HEK293 (cell line): ENCODE measurements around the gene ZNF326.

ENCODE experiments used
- ATF2 ChIP-seq: fragments of 450-650 bp; formaldehyde crosslinking; IDR thresholded peaks from 2 replicates; pipeline ENCODE4 v1.5.1; 2016; ENCODE audit warnings: missing biosample characterization, missing genetic modification characterization, low read depth
- PRDM1 ChIP-seq: fragments of 450-650 bp; formaldehyde crosslinking; IDR thresholded peaks from 2 replicates; pipeline ENCODE4; 2016; ENCODE audit warnings: missing biosample characterization, missing genetic modification characterization
- SETDB1 ChIP-seq: IDR thresholded peaks from one replicate; pipeline ENCODE4 v1.6.1; 2017; ENCODE audit warnings: mild to moderate bottlenecking, low read length, moderate library complexity, mixed read lengths; ENCODE audit not compliant: insufficient read length
- ZBTB11 ChIP-seq: fragments of 450-650 bp; formaldehyde crosslinking; conservative IDR thresholded peaks from 2 replicates; pipeline ENCODE4 v1.5.1; 2016; ENCODE audit warnings: low read depth, missing biosample characterization, missing genetic modification characterization
- ZBTB21 ChIP-seq: fragments of 450-650 bp; formaldehyde crosslinking; IDR thresholded peaks from 2 replicates; pipeline ENCODE4 v1.5.1; 2017; ENCODE audit warnings: missing biosample characterization, missing genetic modification characterization
- ZNF121 ChIP-seq: fragments of 450-650 bp; formaldehyde crosslinking; IDR thresholded peaks from 2 replicates; pipeline ENCODE4 v1.5.1; 2016; ENCODE audit warnings: missing biosample characterization, missing genetic modification characterization
- ZNF202 ChIP-seq: fragments of 450-650 bp; formaldehyde crosslinking; IDR thresholded peaks from 2 replicates; pipeline ENCODE4 v1.5.1; 2016; ENCODE audit warnings: missing biosample characterization, missing genetic modification characterization, borderline replicate concordance
- ZNF214 ChIP-seq: fragments of 450-650 bp; formaldehyde crosslinking; IDR thresholded peaks from 2 replicates; pipeline ENCODE4 v1.5.1; 2017; ENCODE audit warnings: missing biosample characterization, mild to moderate bottlenecking, missing genetic modification characterization, borderline replicate concordance
- ZNF350 ChIP-seq: fragments of 450-650 bp; formaldehyde crosslinking; IDR thresholded peaks from 2 replicates; pipeline ENCODE4 v1.5.0; 2017; ENCODE audit warnings: missing biosample characterization, mild to moderate bottlenecking, missing genetic modification characterization
- ZNF404 ChIP-seq: fragments of 450-650 bp; formaldehyde crosslinking; IDR thresholded peaks from 2 replicates; pipeline ENCODE4 v1.5.1; 2017; ENCODE audit warnings: missing biosample characterization, missing genetic modification characterization
- ZNF660 ChIP-seq: fragments of 450-650 bp; IDR thresholded peaks from 2 replicates; pipeline ENCODE4 v1.5.1; 2018; ENCODE audit warnings: missing biosample characterization, mild to moderate bottlenecking, missing genetic modification characterization
- ZNF791 ChIP-seq: fragments of 450-650 bp; formaldehyde crosslinking; IDR thresholded peaks from 2 replicates; pipeline ENCODE4 v1.5.1; 2016; ENCODE audit warnings: missing biosample characterization, missing genetic modification characterization
- TF ChIP-seq, protein P1 (sequence below): fragments of 450-650 bp; formaldehyde crosslinking; IDR thresholded peaks from 2 replicates; pipeline ENCODE4 v1.5.1; 2016; ENCODE audit warnings: missing biosample characterization, missing genetic modification characterization
- TF ChIP-seq, protein P2 (sequence below): fragments of 450-650 bp; formaldehyde crosslinking; IDR thresholded peaks from 2 replicates; pipeline ENCODE4; 2016; ENCODE audit warnings: missing biosample characterization, missing genetic modification characterization

- TF ChIP-seq ZBTB11 (tag by site-specific recombination) (no peak), ZNF350 (tag by site-specific recombination) (no peak), ZNF214 (tag by site-specific recombination) (no peak), ZNF404 (tag by site-specific recombination) (no peak), ZNF791 (tag by site-specific recombination) (no peak), ZNF202 (no peak), ZBTB21 (tag by site-specific recombination) (no peak), PRDM1 (tag by site-specific recombination) (no peak), SETDB1 (no peak), ZNF121 (tag by site-specific recombination) (no peak), ZNF660 (tag by site-specific recombination) (no peak), ATF2 (tag by site-specific recombination) (no peak)
- TF ChIP-seq, protein P1, sequence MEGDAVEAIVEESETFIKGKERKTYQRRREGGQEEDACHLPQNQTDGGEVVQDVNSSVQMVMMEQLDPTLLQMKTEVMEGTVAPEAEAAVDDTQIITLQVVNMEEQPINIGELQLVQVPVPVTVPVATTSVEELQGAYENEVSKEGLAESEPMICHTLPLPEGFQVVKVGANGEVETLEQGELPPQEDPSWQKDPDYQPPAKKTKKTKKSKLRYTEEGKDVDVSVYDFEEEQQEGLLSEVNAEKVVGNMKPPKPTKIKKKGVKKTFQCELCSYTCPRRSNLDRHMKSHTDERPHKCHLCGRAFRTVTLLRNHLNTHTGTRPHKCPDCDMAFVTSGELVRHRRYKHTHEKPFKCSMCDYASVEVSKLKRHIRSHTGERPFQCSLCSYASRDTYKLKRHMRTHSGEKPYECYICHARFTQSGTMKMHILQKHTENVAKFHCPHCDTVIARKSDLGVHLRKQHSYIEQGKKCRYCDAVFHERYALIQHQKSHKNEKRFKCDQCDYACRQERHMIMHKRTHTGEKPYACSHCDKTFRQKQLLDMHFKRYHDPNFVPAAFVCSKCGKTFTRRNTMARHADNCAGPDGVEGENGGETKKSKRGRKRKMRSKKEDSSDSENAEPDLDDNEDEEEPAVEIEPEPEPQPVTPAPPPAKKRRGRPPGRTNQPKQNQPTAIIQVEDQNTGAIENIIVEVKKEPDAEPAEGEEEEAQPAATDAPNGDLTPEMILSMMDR (tag by site-specific recombination), result no peak
- TF ChIP-seq, protein P2, sequence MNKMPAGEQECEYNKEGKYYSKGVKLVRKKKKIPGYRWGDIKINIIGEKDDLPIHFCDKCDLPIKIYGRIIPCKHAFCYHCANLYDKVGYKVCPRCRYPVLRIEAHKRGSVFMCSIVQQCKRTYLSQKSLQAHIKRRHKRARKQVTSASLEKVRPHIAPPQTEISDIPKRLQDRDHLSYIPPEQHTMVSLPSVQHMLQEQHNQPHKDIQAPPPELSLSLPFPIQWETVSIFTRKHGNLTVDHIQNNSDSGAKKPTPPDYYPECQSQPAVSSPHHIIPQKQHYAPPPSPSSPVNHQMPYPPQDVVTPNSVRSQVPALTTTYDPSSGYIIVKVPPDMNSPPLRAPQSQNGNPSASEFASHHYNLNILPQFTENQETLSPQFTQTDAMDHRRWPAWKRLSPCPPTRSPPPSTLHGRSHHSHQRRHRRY (tag by site-specific recombination), result no peak
Measured at GRCh38 chr1:90012300-90012699, 17.4 kb downstream of the ZNF326 start.
